ENCODE measurements around the gene KLHL29.

Gene KLHL29

GRCh38 chr2:23496456-23496855 lies 111.5 kb downstream of the KLHL29 start:
- DNase-seq = no peak

GRCh38 chr2:23497063-23497462 lies 112.1 kb downstream of the KLHL29 start:
- no peak for DNase-seq

DNA sequence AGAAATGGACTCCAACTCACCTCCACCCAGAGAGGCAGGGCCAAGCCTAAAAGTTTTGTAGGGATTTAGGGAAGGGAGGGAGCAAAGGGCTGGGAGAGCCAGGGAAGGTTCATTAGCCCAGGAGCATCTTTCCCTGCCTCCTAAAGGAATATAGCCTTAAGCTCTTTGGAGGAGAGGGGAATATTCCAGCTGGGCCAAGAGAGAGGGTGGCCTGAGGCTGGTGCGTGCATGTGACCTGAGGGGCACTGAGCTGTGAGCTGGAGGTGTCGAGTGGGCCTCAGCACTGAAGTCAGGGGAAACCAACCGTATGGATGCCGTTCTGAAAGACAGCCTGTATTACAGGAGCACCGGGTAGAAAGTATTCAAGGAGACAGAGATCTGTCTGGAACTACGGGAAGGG lies 112.6 kb downstream of the KLHL29 start:
- no peak for DNase-seq

- DNase-seq = no peak
Observed at GRCh38 chr2:23498943-23499342, 114.0 kb downstream of the KLHL29 start.

DNA sequence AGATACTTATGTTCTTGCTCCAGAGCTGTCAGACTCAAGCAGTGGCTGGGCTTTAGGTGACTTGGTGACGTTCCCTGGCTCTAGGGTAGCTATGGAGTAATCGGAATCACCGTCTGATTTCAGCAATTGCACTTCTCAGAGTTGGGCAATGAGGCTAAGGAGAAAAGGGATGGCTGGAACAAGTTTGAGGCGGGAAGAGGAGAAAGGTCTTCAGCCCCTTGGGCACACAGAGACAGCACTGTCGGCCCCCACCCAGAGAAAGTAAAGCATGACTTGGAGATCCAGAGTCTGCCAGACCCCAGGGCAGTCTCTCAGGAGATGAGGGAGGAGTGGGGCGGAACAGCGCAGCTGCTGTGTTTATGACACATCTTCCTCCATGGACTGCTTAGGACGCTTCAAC lies 114.5 kb downstream of the KLHL29 start:
- DNase-seq = no peak

- DNase-seq = no peak
Observed at GRCh38 chr2:23500836-23501235, 115.9 kb downstream of the KLHL29 start.

GRCh38 chr2:23502096-23502495 lies 117.1 kb downstream of the KLHL29 start:
- DNase-seq = no peak

DNA sequence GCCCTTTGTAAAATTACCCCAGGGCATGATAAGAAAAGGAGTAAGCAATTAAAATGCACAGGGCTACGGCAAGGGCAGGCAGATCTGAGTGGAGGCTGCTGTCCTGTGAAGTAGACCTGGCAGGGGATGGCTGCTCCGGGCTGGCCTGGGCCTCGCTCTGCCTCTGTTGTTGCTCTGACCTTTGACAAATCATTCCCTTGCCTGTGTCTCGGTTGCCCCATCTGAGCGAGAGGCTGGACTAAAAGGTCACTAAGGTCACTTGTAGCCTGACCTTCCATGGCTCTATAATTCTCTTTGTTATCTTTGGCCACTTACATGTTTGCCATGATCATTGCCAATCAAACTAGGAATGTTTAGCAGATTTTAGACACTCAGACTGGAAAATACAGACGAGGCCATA lies 118.1 kb downstream of the KLHL29 start:
- no peak for DNase-seq

- no peak for DNase-seq
Observed at GRCh38 chr2:23503682-23504081, 118.7 kb downstream of the KLHL29 start.

- no peak for DNase-seq
Observed at GRCh38 chr2:23504591-23504990, 119.6 kb downstream of the KLHL29 start.

DNA sequence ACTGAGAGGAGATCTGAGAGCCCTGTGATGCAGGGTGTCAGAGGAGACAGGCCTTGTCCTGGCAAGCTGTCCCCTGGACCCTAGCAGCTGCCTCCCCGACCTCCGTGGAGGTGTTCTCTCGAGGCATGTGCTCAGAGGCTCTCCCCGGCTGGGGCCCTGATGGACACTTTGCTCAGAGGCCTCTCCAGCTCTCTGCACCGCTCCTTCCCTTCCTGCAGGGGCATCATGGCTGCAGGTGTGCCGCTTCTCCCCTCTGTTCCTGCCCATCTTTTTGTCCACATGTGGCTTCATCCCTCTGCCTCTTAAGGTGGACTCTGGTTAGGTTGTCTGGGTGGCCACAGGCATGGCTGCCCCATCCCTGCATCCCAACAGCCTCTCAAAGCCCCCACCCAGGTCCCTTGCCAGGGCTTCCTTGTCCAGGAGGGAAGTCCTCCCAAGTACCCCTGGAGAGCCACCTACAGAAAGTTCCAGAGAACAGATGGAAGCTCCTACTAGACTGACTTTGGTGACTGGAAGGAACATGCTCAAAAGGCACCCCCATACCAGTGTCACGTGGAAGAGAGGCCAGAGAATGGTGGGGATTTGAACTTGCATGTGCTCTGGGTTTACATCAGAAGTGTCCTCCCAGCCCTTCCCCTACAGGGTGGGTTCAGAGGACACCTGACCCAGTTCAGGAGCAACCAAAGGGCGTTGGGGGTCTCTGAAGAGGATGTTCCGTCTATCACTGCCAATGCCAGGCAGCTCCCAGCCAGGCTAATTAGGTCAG lies 120.4 kb downstream of the KLHL29 start:
- DNase-seq = no peak

GRCh38 chr2:23505984-23506380 lies 121.0 kb downstream of the KLHL29 start:
- no peak for DNase-seq

DNA sequence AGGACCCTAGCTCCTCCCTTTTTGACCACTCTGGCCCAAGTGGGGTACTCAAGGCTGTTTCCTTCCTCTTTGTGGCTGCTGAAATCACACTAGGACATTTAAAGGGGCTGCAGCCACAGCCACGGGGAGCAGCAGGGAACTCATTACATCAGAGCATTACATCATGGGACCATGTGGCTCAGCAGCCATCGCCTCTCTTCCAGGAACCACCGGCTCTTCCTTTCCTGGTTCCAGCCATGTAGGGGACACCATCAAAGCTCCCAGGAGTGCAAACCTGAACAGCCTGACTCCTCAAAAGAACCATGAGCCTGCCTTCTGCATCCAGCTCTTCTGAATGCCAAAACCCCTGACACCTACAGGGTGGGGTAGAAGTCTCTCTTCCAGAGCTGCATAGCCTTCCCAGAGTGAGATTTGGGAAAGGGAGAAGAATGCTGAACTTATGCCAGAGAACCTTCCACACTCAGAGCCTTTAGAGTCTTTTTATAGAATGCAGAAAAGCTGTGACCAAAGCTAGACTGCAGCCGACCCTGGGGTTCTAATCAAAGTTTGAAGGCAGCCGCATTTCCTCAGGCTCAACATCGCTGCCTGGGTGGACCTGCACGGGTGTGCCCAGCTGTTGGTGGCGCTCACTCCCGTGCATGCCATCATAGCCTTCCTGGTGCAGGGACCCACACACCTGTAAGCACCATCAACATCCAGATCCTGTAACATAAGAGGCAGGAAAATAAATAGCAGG lies 121.7 kb downstream of the KLHL29 start:
- DNase-seq = no peak

- no peak for DNase-seq
Observed at GRCh38 chr2:23507267-23508065, 122.5 kb downstream of the KLHL29 start.

DNA sequence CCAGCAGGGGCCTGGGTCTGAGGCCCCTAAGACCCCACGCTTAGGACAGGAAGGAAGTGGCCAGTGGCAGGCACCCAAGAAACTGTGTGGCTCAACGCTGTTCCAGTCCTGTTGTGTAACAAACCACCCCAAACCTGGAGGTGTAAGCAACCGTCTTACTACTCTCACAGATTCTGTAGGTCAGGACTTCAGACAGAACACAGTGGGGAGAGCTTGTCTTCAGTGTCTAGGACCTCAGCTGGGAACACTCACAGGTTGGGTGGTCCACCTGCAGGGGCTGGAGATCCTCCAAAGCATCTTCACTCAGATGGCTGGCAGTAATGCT lies 123.0 kb downstream of the KLHL29 start:
- no peak for DNase-seq

- no peak for DNase-seq
Observed at GRCh38 chr2:23509103-23509502, 124.1 kb downstream of the KLHL29 start.

DNA sequence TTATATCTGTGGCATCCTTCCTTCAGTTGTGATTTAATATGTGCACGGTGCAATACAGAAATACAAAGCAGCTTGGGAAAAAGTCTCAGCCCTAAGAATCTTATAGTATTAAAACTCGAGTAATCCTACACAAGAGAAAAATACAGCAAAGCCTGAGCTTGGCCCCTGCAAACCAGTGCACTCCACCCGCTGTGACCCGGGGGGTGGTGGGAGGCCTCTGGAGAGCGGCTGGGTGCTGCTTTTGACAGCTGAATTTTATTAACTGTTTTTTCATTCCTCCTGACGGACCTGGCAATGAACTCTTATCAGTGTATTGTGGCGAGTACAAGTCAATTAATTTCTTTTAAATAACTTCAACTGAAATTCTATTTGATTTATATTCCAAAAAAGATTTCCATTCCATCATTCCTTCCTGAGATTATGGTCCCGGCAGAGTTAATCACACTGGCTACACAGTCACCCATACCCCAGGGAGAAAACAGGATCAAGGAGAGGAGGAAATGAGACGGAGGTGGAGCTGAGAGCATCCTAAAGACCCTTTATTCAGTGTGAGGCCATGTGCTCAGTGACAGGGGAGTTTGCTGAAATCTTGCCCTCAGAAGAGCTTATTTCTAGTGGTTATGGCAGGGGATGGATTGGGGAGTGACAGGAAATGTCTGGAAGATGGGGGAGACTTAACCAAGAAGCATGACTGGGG lies 124.8 kb downstream of the KLHL29 start:
- DNase-seq = no peak

DNA sequence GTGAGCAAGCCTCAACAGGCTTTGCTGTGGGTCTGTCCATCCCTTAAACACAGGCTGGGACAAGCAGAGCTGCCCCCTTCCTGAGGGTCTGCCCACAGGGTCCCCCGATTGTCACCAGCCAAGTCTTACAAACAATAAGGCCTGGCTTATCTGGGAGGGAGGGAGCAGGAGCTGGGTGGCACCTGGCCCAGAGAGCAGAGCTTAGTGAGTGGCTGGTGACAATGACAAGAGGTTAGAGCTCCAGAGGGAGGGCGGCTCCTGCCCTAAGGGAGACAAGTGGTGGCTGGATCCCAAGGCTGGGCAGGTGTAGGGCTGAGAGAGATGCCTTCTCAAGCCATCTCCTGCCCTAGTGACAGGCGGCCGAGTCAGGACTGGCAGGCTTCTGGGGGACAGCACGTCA lies 125.5 kb downstream of the KLHL29 start:
- no peak for DNase-seq

DNA sequence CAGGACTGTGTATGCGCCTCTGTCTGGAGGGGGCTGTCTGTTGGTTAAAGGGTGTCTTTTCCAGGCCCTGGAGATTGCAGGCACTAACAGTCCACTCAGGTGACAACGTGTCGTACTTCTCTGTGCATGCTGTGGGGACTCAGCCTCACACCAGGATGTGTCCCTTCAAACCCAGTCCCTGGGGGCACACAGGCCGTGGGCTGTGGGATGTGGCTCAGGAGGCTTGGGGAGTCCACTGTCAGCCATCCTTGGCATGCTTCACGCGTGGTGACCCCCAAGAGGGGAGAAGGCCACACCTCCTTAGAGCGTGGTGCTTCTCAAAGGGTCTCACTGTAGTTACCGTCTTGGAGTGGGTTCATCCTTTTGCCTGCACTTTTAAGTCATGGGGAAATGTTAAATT lies 127.8 kb downstream of the KLHL29 start:
- no peak for DNase-seq

GRCh38 chr2:23513245-23513871 lies 128.4 kb downstream of the KLHL29 start:
- DNase-seq = no peak

DNA sequence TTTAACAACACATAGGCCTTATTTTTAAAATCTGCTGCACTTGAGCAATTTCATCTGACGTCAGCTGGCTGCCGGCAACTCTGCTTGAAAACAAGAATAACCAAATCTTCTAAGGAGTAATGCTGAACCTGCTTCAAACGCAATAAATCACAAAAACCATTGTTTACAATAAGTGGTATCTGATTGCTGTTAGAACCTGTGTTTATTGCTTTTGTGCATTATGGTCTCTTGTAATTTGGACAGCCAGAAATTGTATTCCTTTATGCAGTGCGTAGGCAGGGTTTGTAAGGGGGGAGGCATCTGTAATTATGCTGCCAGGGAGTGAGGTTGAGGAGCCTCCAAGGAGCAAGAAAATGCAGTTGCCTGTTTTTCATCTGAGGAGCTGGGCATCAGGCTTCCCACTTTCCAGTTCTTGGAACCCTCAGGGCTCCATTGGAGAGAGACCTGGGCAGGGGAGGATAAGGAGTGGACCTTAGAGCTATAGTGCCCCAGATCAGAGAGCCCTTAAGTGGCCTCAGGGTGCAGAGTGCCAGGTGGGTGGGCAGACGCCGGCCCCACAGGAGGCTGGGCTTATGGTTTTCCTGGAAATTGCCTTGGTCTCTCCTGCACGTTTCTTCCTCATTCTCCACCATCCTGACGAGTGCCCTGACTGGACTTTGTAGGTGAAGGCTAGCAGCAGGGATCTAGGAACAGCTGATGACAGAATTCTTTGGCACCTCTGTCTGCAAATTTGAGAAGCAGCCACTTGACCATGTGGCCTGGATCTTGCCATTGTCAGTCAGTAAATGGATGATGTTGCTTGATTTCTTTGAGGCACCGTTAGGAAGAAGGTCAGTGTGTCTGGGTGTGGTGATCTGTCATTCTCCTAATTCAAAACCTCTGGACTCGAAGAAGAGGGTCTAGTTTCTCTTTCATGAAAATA lies 129.2 kb downstream of the KLHL29 start:
- DNase-seq = no peak

All from central memory CD4-positive, alpha-beta T cell (primary cell).